Activated gamma-delta T cell treated with anti-CD3 and anti-CD28 coated beads, Interleukin-2, amount 50 U/mL, for 16 hours (primary cell): ENCODE measurements around the gene MMRN2.

Experiments used
- DNase-seq: peaks from one replicate; pipeline ENCODE4 v3.0.0-alpha.2; 2020; ENCODE audit warnings: low read depth

The MMRN2 gene

GRCh38 chr10:86969421-86970041, 12.1 kb upstream of the MMRN2 start:
- no peak for DNase-seq

DNA sequence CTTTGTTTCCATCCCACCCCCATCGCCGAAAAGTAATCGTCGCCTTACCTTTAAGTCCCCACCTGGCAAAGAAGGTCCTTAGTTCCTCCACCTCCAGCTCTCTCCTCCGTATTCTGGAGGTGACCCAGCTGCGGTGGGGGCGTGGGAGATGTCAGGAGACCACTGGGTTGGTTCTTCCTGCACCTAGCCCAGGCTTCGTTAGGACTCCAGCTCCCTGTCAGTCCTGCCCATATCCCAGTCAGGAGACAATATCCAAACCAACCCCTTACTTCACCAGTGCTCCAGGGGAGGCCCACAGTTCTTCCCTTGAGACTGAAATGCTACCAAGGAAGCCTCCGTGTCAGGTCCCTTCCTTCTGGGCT, 11.6 kb upstream of the MMRN2 start:
- no peak for DNase-seq

DNA sequence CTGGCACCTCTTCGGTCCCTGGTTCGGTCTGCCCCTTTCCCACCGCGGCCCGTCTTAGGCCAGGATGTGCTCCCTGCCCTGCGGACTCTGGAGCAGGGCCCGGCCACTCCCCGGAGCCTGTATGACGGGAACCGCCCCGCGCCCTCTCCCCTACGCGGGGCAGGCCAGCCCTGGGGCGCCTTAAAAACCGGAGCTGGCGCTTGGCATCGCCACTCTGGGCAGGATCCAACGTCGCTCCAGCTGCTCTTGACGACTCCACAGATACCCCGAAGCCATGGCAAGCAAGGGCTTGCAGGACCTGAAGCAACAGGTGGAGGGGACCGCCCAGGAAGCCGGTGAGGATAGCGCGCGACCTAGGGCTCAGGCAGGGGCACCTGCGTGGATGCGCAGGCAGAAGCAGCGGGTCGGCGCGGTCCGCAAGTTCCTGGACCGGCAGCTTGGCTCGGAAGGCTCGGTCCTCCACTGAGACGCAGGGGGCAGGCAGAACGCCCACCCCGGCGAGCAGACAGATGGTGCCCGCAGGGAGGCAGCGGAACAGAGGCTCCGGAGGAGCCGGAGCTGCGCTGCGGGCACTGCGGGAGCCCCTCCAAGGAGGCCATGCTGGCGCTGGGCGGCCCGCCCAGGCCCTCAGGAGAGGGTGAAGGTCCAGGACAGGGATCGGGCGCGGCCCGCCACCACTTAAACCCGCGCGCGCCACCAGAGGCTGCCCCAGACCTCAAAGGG, 11.0 kb upstream of the MMRN2 start, which contains the start of gene ADIRF:
Gene ADIRF, plus strand, starts transcription at position 212 of the 723 bp plus-strand sequence. Its CDS starts 63 bp downstream, at position 275.
- no peak for DNase-seq

DNA sequence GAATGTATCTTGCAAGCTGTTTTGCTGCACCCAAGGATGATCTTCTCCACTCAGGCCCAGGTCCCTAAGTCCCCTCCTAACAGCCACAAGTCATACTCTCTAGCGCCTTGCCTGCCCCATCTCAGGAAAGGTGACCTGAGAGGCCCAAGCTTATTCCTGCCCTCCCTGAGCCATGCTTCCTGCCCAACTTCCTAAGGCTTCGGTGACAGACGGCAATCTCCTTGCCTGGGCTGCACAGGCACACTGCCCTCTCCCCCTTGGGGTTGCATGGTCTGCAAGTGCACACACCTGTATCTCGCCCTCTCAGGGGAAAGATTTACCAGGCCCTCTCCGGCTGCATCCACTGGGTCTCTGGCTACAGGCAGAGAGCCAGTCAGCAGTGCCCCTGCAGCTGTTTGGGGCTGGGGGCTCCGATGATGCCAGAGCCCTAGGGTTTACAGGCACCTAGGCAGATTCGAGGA, 10.1 kb upstream of the MMRN2 start:
- no peak for DNase-seq

DNA sequence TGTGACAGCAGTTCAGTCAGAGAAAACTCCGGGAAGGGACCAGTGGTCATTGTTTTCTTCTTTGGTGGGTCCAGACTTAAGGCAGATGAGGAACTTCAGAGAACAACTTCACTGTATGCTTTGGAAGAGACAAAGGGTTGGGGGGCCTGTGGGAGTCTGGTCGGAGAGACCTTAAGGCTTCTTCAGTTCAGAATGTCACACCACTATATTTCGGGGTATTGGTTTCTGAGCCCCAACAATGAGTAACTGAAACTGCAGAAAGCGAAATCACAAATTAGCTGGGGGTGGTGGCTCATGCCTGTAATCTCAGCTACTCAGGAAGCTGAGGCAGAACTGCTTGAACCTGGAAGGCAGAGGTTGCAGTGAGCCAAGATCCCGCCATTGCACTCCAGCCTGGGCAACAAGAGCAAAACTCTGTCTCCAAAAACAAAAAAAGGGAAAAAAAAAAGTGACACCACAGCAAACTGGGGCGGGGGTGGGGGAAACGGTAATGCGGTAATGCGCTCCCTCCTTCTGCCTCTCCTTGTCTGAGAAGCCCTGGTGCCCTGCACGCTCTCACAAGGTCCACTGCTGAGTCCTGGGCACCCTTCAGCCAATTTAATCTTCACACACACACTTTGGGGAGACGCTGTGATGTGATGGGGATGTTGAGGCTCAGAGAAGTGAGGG, 8.7 kb upstream of the MMRN2 start:
- no peak for DNase-seq

GRCh38 chr10:86964847-86965190, 7.4 kb upstream of the MMRN2 start:
- no peak for DNase-seq

DNA sequence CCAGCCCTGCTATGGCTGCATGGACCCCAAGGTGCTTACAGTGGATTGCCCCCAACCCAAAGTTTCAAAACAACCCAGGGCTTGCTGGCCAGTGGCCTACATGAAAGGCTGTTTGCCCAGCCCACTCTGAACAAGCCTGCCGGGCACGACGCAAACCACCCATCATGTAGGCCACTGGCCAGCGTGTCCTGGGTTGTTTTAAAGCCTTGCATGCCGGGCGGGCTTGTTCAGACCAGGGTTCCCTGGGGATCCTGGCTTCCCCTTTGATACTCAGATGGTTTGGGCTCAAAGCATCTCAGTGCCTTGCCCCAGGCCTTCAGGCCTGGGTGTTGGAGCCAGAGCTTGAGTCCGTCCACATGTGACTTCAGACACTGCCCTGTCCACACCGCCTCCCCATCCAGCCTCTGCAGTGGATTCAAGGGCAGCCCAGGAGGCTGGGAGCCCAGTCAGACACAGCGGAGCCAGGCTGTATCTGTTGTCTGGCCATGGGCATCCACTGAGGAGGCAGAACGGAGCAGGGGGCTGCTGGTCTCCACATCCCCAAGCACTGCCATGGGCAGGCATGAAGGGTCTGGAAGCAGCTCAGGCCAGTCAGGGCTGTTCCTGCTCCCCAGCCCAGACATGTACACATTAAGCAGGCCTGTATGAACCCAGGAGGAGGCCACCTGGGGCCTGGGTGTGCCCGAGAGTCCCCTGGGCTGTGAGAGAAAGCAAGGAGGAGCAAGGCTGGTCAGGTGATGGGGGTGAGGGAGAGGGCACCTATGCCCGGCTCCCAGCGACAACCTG, 6.8 kb upstream of the MMRN2 start:
- no peak for DNase-seq

DNA sequence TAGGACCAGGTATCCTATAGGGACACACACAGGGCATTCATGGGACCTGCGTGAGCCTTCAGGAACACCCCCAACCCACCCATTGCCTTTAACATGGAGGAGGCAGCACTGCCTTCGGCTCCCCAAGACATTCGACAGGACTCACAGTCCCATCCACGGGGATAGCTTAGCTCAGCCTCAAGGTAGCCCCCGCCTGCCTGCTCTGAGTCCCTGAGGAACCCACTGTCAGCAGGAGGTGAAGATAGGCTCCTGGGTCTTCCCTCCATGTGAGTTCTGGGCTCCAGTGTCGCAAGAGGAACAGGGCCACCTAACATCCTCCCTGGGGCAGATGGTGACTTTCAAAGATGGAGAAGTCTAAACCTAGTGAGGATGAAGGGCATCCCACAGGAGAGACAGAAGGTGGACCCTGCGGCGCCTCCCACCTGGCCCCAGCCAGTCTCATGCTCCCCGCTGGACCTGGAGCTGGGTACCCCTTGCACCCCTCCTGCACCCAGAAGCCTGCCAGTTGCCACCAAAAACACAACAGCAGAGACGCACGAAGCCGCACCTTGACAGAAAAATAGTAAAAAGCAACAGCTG, 6.0 kb upstream of the MMRN2 start:
- DNase-seq: no peak

DNA sequence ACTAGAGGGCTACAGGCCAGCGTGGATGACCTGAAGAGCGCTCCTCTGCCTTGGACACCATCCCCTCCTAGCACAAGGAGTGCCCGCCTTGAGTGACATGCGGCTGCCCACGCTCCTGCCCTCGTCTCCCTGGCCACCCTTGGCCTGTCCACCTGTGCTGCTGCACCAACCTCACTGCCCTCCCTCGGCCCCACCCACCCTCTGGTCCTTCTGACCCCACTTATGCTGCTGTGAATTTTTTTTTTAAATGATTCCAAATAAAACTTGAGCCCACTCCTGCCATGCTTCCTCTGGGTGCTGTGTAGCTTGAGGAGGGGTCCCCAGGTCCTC, 5.5 kb upstream of the MMRN2 start:
- DNase-seq: no peak

DNA sequence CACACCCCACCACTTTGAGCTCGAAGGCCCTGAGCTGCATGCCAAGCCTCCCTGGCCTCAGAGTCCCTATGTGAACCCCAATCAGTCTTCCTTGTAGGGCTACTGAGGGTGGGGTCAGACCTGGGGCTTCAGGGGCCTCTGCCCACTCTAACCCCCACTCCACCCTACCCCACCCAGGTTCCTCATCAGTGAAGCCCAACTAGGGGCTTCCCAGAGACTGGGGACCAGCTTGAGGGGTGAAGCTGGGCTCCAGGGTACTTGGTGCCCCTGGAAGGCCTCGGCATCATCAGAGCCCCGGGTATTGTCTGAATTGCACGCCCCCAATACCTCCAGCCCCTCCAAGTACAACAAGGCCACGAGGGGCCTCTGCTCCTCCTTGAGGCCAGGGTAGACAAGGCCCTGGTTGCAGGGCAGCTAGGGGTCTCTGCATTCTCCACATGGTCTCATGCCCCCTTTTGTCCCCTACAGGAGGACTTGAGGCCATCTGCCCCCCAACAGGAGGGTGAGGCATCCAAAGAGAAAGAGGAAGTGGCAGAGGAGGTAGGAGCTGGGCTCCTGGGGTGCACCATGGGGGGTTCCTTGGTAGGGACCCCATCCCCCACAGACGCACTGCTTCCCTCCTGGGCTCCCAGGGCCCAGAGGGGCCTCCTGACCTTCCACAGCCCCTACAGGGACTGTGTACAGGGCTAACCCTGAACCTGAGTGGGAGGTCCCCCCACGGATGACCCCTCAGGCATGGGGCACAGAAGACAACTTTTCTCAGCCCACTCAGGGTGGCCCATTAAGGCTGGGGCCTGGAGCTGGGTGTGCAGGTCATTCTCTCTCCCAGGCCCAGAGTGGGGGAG, 4.9 kb upstream of the MMRN2 start:
- DNase-seq: no peak

GRCh38 chr10:86961481-86962091, 4.2 kb upstream of the MMRN2 start:
- no peak for DNase-seq

GRCh38 chr10:86960863-86961434, 3.5 kb upstream of the MMRN2 start:
- DNase-seq: no peak

DNA sequence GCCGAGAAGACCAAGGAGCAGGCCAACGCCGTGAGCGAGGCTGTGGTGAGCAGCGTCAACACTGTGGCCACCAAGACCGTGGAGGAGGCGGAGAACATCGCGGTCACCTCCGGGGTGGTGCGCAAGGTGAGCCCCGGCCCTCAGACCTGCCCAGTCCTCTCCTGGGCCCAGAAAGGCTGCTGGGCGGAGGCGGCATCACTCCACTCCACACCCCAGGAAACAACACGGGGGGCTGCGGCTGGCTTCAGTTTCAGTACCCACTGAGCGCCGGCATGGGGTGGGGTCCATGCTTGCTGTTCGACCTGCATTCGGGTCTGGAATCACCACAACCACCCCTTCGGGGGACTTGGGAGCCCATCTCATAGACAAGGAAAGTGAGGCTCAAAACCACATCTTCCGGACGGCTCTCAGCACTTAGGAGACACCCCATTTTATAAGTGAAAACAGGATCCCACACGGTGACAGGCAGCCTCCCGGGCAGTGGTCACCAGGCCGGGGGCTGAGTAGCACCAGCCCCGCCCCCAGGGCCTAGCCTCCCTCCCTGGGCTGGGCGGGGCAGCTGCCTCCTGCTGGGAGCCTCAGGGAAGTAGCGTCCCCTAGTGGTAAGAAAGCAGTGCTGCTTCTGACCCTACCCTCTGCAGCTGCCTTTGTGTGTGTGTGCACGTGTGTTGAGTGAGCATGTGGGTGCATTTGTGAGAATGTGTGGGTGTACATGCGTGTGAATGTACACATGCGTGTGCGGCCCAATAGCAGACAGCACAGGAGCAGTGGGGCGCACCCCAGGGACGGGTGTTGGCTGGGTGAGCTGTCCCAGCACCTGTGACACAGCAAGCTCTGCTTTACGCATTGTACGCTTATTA, 2.8 kb upstream of the MMRN2 start:
- DNase-seq: no peak

DNA sequence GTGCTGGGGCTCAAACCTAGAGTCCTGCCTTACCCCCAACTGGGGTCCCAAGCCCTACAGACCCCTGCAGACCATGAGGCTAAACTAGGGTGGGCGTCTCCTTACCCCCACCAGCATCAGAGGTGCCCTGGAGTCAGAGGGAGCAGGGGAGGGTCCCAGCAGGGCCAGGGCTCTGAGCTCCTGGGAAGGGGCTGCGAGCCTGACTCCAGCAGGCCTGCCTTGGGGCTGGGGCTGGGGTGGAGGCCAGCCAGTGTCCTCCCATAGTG, 2.3 kb upstream of the MMRN2 start:
- no peak for DNase-seq

DNA sequence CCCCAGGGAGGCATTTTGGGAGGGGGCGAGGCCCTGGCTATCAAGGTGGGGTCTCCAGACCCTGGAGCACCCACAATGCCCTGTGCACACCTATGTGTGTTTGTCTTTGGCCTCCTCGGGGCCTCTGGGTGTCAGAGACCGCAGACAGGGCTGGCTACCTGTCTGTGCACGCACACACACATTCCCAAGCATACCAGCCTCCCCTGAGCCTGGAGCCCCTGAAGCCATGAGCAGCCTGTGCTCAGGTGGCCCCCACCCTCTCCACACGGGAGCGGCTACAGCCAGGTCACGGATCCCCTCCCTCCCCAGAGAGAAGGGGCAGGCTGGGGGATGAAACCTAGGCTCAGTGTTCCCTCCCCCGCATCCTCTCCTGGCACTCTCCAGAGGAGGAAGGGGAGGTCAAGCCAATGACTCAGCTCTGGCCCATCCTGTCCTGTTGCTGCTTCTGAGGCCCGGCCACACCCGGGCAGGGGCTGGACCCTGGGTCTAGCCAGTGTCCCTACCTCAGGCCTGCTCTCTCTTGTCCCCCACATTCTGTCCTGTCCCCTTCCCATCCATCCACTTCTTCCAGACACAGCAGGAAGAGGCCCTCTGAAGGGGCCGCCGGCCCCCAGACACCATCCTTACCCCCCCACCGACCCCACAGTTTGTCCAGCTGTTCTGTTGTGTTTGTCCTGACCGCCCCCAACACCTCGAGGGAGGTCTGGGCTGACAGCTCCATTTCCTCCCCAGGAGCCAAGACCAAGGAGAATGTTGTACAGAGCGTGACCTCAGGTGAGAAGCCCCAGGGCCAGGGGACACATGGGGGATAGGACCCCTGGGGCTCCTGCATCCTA, 1.7 kb upstream of the MMRN2 start:
- DNase-seq: no peak

GRCh38 chr10:86958116-86958900, 893 bp upstream of the MMRN2 start, which contains the start of gene SNCG:
Gene SNCG (plus strand): TSS chr10:86958599. CDS start chr10:86958698, 99 bp downstream.
- no peak for DNase-seq

GRCh38 chr10:86956848-86957448, 467 bp downstream of the MMRN2 start:
- no peak for DNase-seq
